Tibial nerve (tissue), 3 donors: ENCODE data around the gene CMIP.

Source experiments
- POLR2A ChIP-seq, 2 donors: fragments of 450-650 bp; IDR thresholded peaks; one replicate each; pipeline ENCODE4 v1.6.1; 2017; ENCODE audit warnings: antibody characterized with exemption in 2 of 2, mild to moderate bottlenecking in 2 of 2, moderate library complexity in 2 of 2
- TF ChIP-seq, protein P1 (sequence below), 5 experiments: fragments of 200-600 bp in 3 of 5; fragments of 450-650 bp in 2 of 5; sonication (generic) in 3 of 5; IDR thresholded peaks; one replicate each; pipeline ENCODE4 v1.5.1; 2016 to 2019; ENCODE audit warnings: antibody characterized with exemption in 5 of 5, mild to moderate bottlenecking in 3 of 5, moderate library complexity in 2 of 5

DNA sequence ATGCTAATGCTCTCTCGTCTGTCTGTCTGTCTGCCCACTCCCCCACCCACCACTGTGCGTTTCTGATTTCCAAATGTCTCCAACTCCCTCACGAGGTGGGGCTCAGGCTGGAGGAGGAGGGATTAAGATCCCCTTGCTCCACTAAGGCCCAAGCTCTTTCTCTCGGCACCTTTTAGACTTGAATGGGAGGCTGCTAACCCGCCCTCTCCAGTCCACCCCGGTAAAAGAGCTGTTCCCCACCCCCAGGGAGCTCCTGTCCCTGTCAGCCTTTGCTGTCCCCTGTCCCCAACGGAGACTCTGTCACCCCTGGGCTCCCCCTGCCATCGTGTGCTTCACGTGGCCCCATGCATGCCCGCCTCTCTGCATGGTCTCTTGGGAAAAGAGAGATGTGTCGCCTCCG, 266.0 kb downstream of the CMIP start:
- no peak for TF ChIP-seq POLR2A (IDR thresholded peaks at IDR 0.05)
- TF ChIP-seq, protein P1, sequence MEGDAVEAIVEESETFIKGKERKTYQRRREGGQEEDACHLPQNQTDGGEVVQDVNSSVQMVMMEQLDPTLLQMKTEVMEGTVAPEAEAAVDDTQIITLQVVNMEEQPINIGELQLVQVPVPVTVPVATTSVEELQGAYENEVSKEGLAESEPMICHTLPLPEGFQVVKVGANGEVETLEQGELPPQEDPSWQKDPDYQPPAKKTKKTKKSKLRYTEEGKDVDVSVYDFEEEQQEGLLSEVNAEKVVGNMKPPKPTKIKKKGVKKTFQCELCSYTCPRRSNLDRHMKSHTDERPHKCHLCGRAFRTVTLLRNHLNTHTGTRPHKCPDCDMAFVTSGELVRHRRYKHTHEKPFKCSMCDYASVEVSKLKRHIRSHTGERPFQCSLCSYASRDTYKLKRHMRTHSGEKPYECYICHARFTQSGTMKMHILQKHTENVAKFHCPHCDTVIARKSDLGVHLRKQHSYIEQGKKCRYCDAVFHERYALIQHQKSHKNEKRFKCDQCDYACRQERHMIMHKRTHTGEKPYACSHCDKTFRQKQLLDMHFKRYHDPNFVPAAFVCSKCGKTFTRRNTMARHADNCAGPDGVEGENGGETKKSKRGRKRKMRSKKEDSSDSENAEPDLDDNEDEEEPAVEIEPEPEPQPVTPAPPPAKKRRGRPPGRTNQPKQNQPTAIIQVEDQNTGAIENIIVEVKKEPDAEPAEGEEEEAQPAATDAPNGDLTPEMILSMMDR (IDR thresholded peaks at IDR 0.05) = no peak
